ENCODE results near the gene EXOC6B. TPM values are rescaled to one million over a fixed set of nuclear protein-coding genes. Genes with fewer than 3 reads are reported as not detected.

Gene EXOC6B
- total RNA-seq, 1 donor from 2014 or later: 13.8 TPM

DNA sequence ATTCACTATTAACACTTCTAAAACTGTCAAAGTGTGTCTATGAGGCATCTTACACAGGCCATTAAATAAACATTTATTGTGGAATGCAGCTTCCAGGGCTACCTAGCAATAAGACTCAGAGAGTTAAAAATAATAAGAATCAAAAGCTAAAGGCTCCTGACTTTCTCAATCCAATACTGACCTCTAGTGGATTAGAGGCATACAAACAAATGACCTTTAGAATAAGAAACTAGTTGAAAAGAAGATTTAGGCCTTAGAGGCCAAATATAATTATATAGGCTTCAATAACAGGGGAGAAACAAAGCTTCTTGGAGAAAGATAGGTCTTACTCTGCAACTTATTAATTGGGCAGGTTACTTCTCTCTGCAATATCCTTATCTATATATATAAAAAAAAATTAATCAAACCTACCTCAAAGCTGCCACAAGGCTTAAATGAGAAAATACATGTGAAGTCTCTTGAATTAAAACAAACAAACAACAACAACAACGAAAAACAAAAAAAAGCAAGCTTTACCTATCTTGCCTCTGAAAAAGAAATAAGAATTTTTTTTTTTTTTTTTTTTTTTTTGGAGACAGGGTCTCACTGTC is 246.1 kb downstream of the EXOC6B start:
- Mint-ChIP-seq H3K27ac (no peak overlapping the region), H3K4me3 (no peak overlapping the region), H3K36me3 (ENCODE audit: low read depth) (no peaks in the 10 kb centered on the region), H3K4me1 (no peaks in the 10 kb centered on the region), H3K9me3 (no peaks in the 10 kb centered on the region), H3K27me3 (no peaks in the 10 kb centered on the region)
- no peak for DNase-seq
- ChIA-PET CTCF (interaction anchor here (0.9 to 2.3 kb wide), 7 partner anchors 8 to 1280 kb away, joined by 3 to 39 read pairs (median 4); no protein-coding TSS in a partner anchor), POLR2A (no interaction called here)
- TF ChIP-seq, protein P1, sequence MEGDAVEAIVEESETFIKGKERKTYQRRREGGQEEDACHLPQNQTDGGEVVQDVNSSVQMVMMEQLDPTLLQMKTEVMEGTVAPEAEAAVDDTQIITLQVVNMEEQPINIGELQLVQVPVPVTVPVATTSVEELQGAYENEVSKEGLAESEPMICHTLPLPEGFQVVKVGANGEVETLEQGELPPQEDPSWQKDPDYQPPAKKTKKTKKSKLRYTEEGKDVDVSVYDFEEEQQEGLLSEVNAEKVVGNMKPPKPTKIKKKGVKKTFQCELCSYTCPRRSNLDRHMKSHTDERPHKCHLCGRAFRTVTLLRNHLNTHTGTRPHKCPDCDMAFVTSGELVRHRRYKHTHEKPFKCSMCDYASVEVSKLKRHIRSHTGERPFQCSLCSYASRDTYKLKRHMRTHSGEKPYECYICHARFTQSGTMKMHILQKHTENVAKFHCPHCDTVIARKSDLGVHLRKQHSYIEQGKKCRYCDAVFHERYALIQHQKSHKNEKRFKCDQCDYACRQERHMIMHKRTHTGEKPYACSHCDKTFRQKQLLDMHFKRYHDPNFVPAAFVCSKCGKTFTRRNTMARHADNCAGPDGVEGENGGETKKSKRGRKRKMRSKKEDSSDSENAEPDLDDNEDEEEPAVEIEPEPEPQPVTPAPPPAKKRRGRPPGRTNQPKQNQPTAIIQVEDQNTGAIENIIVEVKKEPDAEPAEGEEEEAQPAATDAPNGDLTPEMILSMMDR (IDR thresholded peaks at IDR 0.05): no peak
- intact Hi-C loops (cut with micrococcal nuclease): loop anchor here (1.0 to 10.0 kb wide), 4 partner anchors 435 to 1282 kb away; partner anchors contain the start of gene CYP26B1
- no peak for ATAC-seq (ENCODE audit: low read depth)

DNA sequence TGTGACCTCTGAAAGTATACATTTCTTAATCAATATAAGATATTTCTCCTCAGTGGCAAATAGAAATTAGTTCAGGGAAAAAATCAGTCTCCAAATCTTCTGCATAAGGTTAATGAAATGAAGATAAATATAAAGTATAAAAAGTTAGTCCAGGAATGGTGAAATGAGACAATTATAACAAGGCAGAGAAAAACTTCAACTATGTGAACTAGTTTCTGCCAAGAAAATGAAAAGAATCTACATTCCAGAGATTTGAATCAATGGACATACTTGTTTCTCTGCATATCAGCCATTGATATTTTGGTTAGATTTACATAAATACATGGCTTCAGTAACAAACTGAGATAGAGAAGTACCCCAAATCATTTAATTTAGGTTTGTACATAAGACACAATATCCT is 249.0 kb downstream of the EXOC6B start:
- H3K4me1 Mint-ChIP-seq: no peaks in the 10 kb centered on the region
- TF ChIP-seq, protein P1 (IDR thresholded peaks at IDR 0.05): no peak
- CTCF ChIA-PET: no interaction called here

DNA sequence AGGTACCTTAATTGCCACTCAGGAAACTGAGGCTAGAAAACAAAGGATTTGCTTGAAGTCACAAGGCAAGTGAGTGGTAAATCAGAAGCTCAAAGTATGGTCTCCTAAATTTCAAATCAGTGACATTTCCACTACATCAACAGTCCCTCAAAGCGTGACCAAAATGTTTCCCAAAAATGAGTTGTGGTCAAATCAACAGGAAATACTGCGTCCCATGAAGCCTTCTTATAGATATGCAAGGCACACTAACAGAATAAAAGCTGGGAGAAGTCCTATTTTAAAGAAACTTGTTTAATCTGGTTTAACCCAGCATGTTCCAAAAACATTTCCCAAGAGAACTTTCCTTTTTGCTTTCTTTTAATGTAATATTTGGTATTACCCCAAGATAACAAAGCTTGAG is 249.4 kb downstream of the EXOC6B start:
- Mint-ChIP-seq H3K36me3 (ENCODE audit: low read depth) (no peaks in the 10 kb centered on the region), H3K27ac (no peak overlapping the region), H3K4me3 (no peak overlapping the region), H3K27me3 (no peaks in the 10 kb centered on the region), H3K4me1 (no peaks in the 10 kb centered on the region), H3K9me3 (no peaks in the 10 kb centered on the region)
- intact Hi-C loops (cut with micrococcal nuclease): loop anchor here (5.0 to 10.0 kb wide), 3 partner anchors 432 to 1279 kb away; partner anchors contain the start of gene CYP26B1
- ChIA-PET POLR2A (no interaction called here), CTCF (interaction anchor here (1.6 kb wide), 1 partner anchor 652 kb away, joined by 5 read pairs; no protein-coding TSS in a partner anchor)
- TF ChIP-seq, protein P1 (IDR thresholded peaks at IDR 0.05): no peak
- ATAC-seq (ENCODE audit: low read depth) (no peak), DNase-seq (no peak)

More for the DNA sequence above, 249.0 kb downstream of the EXOC6B start:
- intact Hi-C loops (cut with micrococcal nuclease): loop anchor here (5.0 to 10.0 kb wide), 3 partner anchors 432 to 1280 kb away; partner anchors contain the start of gene CYP26B1
- no peak overlapping the region for H3K27ac Mint-ChIP-seq
- H3K36me3 Mint-ChIP-seq (ENCODE audit: low read depth): no peaks in the 10 kb centered on the region
- DNase-seq (no peak), ATAC-seq (ENCODE audit: low read depth) (no peak)
- no peaks in the 10 kb centered on the region for H3K27me3 Mint-ChIP-seq
- no peak overlapping the region for H3K4me3 Mint-ChIP-seq
- POLR2A ChIA-PET: no interaction called here
- H3K9me3 Mint-ChIP-seq: no peaks in the 10 kb centered on the region

- TF ChIP-seq, protein P1 (IDR thresholded peaks at IDR 0.05): no peak
- H3K27me3 Mint-ChIP-seq: no peaks in the 10 kb centered on the region
- no peaks in the 10 kb centered on the region for H3K36me3 Mint-ChIP-seq (ENCODE audit: low read depth)
- intact Hi-C loops (cut with micrococcal nuclease): loop anchor here (5.0 to 10.0 kb wide), 3 partner anchors 430 to 1278 kb away; partner anchors contain the start of gene CYP26B1
- DNase-seq (no peak), ATAC-seq (ENCODE audit: low read depth) (no peak)
- no peaks in the 10 kb centered on the region for H3K9me3 Mint-ChIP-seq
- H3K4me3 Mint-ChIP-seq: no peak overlapping the region
- ChIA-PET POLR2A (no interaction called here), CTCF (interaction anchor here (1.6 kb wide), 1 partner anchor 651 kb away, joined by 5 read pairs; no protein-coding TSS in a partner anchor)
- no peaks in the 10 kb centered on the region for H3K4me1 Mint-ChIP-seq
- no peak overlapping the region for H3K27ac Mint-ChIP-seq
These were observed 250.9 kb downstream of the EXOC6B start for GRCh38 chr2:72574886-72575285.

- CTCF ChIA-PET: no interaction called here
- Mint-ChIP-seq H3K9me3 (no peaks in the 10 kb centered on the region), H3K27ac (no peak overlapping the region), H3K36me3 (ENCODE audit: low read depth) (no peaks in the 10 kb centered on the region), H3K4me1 (no peaks in the 10 kb centered on the region), H3K27me3 (no peaks in the 10 kb centered on the region), H3K4me3 (no peak overlapping the region)
- ATAC-seq (ENCODE audit: low read depth) (no peak), DNase-seq (no peak)
- POLR2A ChIA-PET: no interaction called here
- intact Hi-C loops (cut with micrococcal nuclease): loop anchor here (10.0 kb wide), 1 partner anchor 428 kb away; the partner anchor contains the start of gene CYP26B1
- TF ChIP-seq, protein P1 (IDR thresholded peaks at IDR 0.05): no peak
These were observed 252.6 kb downstream of the EXOC6B start for GRCh38 chr2:72573232-72573631.

All from activated B cell treated with CpG ODN at 0.5 μM for 24 hours (primary cell).